IMR-90 (cell line): ENCODE data around the gene TENM4.

ENCODE experiments used
- CTCF ChIP-seq: conservative IDR thresholded peaks from 2 replicates; pipeline ENCODE4 v1.5.1; 2012; ENCODE audit warnings: mild to moderate bottlenecking, low read depth, low read length, improper control_type of control experiment
- MXI1 ChIP-seq: IDR thresholded peaks from 2 replicates; pipeline ENCODE4 v1.6.1; 2012; ENCODE audit warnings: low read depth, mild to moderate bottlenecking, low read length, moderate library complexity, borderline replicate concordance
- POLR2A ChIP-seq: IDR thresholded peaks from 2 replicates; pipeline ENCODE4 v1.6.1; 2012; ENCODE audit warnings: mild to moderate bottlenecking, low read depth, low read length
- RAD21 ChIP-seq: IDR thresholded peaks from 2 replicates; pipeline ENCODE4 v1.6.1; 2012; ENCODE audit warnings: low read length, improper control_type of control experiment
- RFX5 ChIP-seq: IDR thresholded peaks from 2 replicates; pipeline ENCODE4 v1.8.0; 2012; ENCODE audit warnings: low read depth, mild to moderate bottlenecking, low read length, moderate library complexity

DNA sequence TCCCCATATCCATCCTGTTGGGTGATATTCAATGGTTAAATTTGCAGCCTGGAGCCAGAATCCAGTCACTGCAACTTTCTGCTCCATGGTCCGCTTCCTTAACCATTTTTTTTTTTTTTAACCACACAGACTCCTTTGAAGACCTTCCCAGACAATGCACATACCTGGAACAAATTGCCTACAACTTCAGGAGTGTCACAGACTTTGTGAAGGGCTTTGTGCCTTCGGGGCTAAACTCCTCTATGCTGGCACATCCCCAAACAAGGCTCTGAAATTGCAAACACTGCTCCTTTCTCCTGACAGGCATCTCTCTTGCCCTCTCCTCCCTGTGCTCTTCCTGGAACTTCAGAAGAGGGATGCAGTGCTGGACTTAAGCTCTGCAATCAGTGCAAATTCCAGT, 40.6 kb downstream of the TENM4 start:
- TF ChIP-seq CTCF (no peak), MXI1 (no peak), RAD21 (no peak), RFX5 (no peak), POLR2A (no peak)
